CD4-positive, alpha-beta T cell (primary cell): Measurements from ENCODE around the gene MAST3. TPM values are rescaled to one million over a fixed set of nuclear protein-coding genes. Genes with fewer than 3 reads are reported as not detected.

ENCODE experiments used
- ATAC-seq: fragments of 200-7000 bp; cut with Tn5 transposase; one replicate; pipeline ENCODE4 v1.10.0; 2022; ENCODE audit warnings: mild to moderate bottlenecking; ENCODE audit not compliant: poor library complexity
- CTCF ChIA-PET: fragments of 350-600 bp; sonication (Branson Sonifier 250); formaldehyde crosslinking; loops from one replicate; lab custom pipeline; 2021; ENCODE audit warnings: antibody characterized with exemption, inconsistent platforms; lab: Charles Lee
- POLR2A ChIA-PET: fragments of 350-600 bp; sonication (Branson Sonifier 250); formaldehyde crosslinking; loops from one replicate; lab custom pipeline; 2021; ENCODE audit warnings: antibody characterized with exemption, inconsistent platforms; lab: Charles Lee
- DNase-seq, 14 experiments: peaks; one replicate each; pipeline ENCODE4 v3.0.0-alpha.2; 2013 to 2020; ENCODE audit warnings: mixed read lengths in 2 of 14
- H3K27ac ChIP-seq, 2 donors: one replicate each; pipeline versions ENCODE4 v1.5.1 to v1.7.0; 2013; ENCODE audit warnings: low read length in 2 of 2, low read depth in 1 of 2, mild to moderate bottlenecking in 1 of 2
- H3K27me3 ChIP-seq, 2 experiments: 1 replicate in 1 of 2; 2 replicates in 1 of 2; pipeline versions ENCODE4 v1.6.1 to v1.7.0; 2013; ENCODE audit warnings: low read length in 2 of 2, control low read depth in 1 of 2, mild to moderate bottlenecking in 1 of 2, moderate library complexity in 1 of 2; ENCODE audit not compliant: insufficient read depth in 2 of 2, control insufficient read depth in 1 of 2
- H3K36me3 ChIP-seq: one replicate; pipeline ENCODE4 v1.6.1; 2013; ENCODE audit warnings: low read length, control low read depth; ENCODE audit not compliant: insufficient read depth
- H3K4me1 ChIP-seq: one replicate; pipeline ENCODE4 v1.6.1; 2013; ENCODE audit warnings: low read length, control low read depth; ENCODE audit not compliant: insufficient read depth
- H3K4me3 ChIP-seq: one replicate; pipeline ENCODE4 v1.5.1; 2013; ENCODE audit warnings: mild to moderate bottlenecking, low read length, moderate library complexity
- H3K9me3 ChIP-seq, 2 experiments: 1 replicate in 1 of 2; 2 replicates in 1 of 2; pipeline versions ENCODE4 v1.6.1 to v1.7.0; 2013; ENCODE audit warnings: low read length in 2 of 2, mild to moderate bottlenecking in 2 of 2, control low read depth in 1 of 2, moderate library complexity in 1 of 2; ENCODE audit not compliant: control insufficient read depth in 1 of 2, insufficient read depth in 1 of 2
- H3K27ac Mint-ChIP-seq: one replicate; pipeline ENCODE4 v1.8.0; 2020; ENCODE audit warnings: mixed read lengths
- H3K27me3 Mint-ChIP-seq: one replicate; pipeline ENCODE4 v1.8.0; 2021; ENCODE audit warnings: mixed read lengths
- H3K36me3 Mint-ChIP-seq: one replicate; pipeline ENCODE4 v1.8.0; 2021; ENCODE audit warnings: low read depth, mixed read lengths
- H3K4me1 Mint-ChIP-seq: one replicate; pipeline ENCODE4 v1.8.0; 2021; ENCODE audit warnings: low read depth, mixed read lengths
- H3K4me3 Mint-ChIP-seq: one replicate; pipeline ENCODE4 v1.8.0; 2020; ENCODE audit warnings: mild to moderate bottlenecking, mixed read lengths
- H3K9me3 Mint-ChIP-seq: one replicate; pipeline ENCODE4 v1.8.0; 2020; ENCODE audit warnings: mixed read lengths
- intact Hi-C, 2 experiments: fragments of 100-400 bp; cut with DNase I in 1 of 2; cut with micrococcal nuclease in 1 of 2; formaldehyde crosslinking; loops; one replicate each; pipeline versions ENCODE4 v1.15.1 to v1.9.0; 2023 to 2025; cut with DNase I, micrococcal nuclease
- total RNA-seq, 174 experiments: library from RNA in 2 of 174; stranded (reverse) in 2 of 174; gene quantifications; one replicate each; pipeline ENCODE4 v1.2.3 and lab custom pipeline; 2021 to 2026
- TF ChIP-seq, protein P1 (sequence below): fragments of 200-600 bp; IDR thresholded peaks from one replicate; pipeline ENCODE4 v1.8.0; 2022; ENCODE audit warnings: antibody characterized with exemption, mild to moderate bottlenecking

Gene MAST3
- total RNA-seq, 2 experiments from 2014 or later, result 16.1 to 16.4 TPM

DNA sequence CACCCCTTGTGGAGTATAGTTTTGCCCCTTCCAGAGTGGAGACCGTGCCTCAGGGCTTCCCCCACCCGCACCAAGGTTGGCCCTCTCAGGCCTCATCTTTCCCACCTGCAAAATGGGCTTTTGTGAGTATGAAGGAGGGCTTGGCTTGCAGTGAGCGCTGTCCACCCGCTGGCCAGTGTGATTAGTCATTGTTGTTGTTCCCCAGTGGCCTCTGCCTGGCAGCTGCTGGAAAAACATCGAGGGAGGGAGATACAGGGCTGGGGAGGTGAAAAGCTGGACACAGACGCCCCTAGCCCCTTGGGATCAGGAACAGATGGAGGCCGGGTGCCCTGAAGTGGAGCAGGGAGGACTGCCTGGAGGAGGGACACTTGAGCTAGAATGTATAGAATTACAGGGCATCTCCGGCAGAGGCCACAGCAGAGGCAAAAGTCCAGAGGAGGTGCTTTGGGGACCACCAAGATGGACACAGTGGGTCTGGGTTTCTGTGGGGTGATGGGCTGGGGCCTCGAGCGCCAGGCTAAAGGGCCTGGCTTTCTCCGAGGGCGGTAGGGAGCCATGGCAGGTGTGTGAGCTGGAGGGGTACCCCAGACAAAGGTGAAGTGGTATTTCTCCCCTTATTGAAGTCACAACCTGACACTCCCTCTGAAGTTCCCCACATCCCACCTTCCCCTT, 6.9 kb upstream of the MAST3 start:
- no peaks in the 10 kb centered on the region for H3K9me3 ChIP-seq
- Mint-ChIP-seq H3K4me1 (peaks cover 61% of the 10 kb centered on the region), H3K27me3 (no peaks in the 10 kb centered on the region), H3K4me3 (peak overlapping the region; percentile 82), H3K9me3 (no peaks in the 10 kb centered on the region), H3K27ac (peak overlapping the region; percentile 98), H3K36me3 (peaks cover 9% of the 10 kb centered on the region)
- intact Hi-C loops, result no loop called here
- no peak overlapping the region for H3K4me3 ChIP-seq
- peaks cover 72% of the 10 kb centered on the region for H3K4me1 ChIP-seq
- POLR2A ChIA-PET, result interaction anchor here (0.9 to 7.9 kb wide), 15 partner anchors 17 to 232 kb away, joined by 3 to 99 read pairs (median 6); partner anchors contain the start of genes CCDC124, JUND, LSM4 and MPV17L2
- DNase-seq (peak in 1 of 14 experiments; percentile 44), ATAC-seq (no peak)
- no peaks in the 10 kb centered on the region for H3K27me3 ChIP-seq
- peak overlapping the region; percentile 74 to 93 for H3K27ac ChIP-seq
- H3K36me3 ChIP-seq, result no peaks in the 10 kb centered on the region
- CTCF ChIA-PET, result interaction anchor here (1.8 to 2.8 kb wide), 2 partner anchors 27 to 62 kb away, joined by 9 to 10 read pairs; partner anchors contain the start of gene PIK3R2
- TF ChIP-seq, protein P1, sequence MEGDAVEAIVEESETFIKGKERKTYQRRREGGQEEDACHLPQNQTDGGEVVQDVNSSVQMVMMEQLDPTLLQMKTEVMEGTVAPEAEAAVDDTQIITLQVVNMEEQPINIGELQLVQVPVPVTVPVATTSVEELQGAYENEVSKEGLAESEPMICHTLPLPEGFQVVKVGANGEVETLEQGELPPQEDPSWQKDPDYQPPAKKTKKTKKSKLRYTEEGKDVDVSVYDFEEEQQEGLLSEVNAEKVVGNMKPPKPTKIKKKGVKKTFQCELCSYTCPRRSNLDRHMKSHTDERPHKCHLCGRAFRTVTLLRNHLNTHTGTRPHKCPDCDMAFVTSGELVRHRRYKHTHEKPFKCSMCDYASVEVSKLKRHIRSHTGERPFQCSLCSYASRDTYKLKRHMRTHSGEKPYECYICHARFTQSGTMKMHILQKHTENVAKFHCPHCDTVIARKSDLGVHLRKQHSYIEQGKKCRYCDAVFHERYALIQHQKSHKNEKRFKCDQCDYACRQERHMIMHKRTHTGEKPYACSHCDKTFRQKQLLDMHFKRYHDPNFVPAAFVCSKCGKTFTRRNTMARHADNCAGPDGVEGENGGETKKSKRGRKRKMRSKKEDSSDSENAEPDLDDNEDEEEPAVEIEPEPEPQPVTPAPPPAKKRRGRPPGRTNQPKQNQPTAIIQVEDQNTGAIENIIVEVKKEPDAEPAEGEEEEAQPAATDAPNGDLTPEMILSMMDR, result no peak

DNA sequence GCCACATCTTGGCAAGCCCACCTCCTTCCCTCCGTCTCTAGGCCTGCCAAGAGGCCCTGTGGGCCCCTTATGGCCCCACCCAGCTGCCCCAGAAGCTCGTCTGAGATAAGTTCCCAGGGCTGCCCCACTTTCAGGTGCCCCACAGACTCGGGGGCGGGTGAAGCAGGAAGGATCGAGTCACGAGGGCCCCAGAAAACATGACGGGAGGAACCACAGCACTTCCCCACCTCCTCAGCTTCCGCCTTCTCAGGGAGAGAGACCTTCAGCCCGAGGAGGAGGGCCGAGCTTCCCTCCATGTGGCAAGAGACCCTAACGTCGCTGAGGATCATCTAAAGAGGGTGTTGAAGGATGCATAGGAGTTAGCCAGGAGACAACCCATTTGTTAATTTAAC, 6.4 kb upstream of the MAST3 start:
- Histone ChIP-seq H3K27ac (peak overlapping the region; percentile 74 to 93), H3K36me3 (no peaks in the 10 kb centered on the region), H3K9me3 (no peaks in the 10 kb centered on the region), H3K4me1 (peaks cover 67% of the 10 kb centered on the region), H3K27me3 (no peaks in the 10 kb centered on the region), H3K4me3 (no peak overlapping the region)
- Mint-ChIP-seq H3K9me3 (no peaks in the 10 kb centered on the region), H3K36me3 (peaks cover 9% of the 10 kb centered on the region), H3K27me3 (no peaks in the 10 kb centered on the region), H3K27ac (peak overlapping the region; percentile 98), H3K4me1 (peaks cover 58% of the 10 kb centered on the region), H3K4me3 (peak overlapping the region; percentile 82)
- intact Hi-C loops, result no loop called here
- ATAC-seq (peak; percentile 69), DNase-seq (peak; percentile 55 to 94 (median 74))
- CTCF ChIA-PET, result interaction anchor here (0.9 to 2.8 kb wide), 4 partner anchors 22 to 188 kb away, joined by 3 to 10 read pairs (median 7); partner anchors contain the start of gene PIK3R2
- POLR2A ChIA-PET, result interaction anchor here (0.9 to 7.9 kb wide), 15 partner anchors 17 to 231 kb away, joined by 3 to 99 read pairs (median 6); partner anchors contain the start of genes CCDC124, JUND, LSM4 and MPV17L2
- TF ChIP-seq, protein P1, result no peak

DNA sequence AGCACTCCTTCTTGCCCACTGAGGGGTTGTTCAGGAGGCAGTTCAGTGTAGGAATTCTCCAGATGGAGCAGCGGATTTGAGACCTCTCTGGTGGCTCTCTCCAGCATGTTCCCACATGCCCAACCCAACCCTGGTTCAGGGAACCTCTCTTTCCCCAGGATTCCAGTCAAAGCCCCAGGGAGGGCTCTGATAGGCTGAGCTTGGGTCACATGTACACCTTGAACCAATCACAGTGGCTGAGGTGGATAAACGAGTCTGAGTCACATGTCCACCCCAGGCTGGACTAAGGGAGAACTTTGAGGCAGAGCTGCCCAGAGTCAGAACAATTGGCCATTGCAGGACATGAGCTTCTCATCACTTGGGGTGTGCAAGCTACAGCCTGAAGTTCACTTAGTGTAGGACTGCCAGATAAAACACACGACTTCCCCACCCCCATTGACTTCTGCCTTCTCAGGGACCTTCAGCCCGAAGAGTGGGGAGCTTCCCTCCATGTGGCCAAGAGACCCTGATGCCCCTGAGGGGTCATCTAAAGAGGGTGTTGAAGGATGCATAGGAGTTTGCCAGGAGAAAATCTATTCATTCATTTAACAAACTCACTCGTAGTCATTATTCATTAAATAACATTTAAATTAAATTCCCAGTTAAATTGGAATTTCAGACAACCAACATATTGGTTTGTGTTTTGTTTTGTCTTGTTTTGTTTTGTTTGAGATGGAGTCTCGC, 4.0 kb upstream of the MAST3 start:
- no peaks in the 10 kb centered on the region for H3K27me3 ChIP-seq
- intact Hi-C loops, result no loop called here
- H3K4me1 ChIP-seq, result peaks cover 60% of the 10 kb centered on the region
- no peak overlapping the region for H3K4me3 ChIP-seq
- H3K4me1 Mint-ChIP-seq, result peaks cover 48% of the 10 kb centered on the region
- H3K9me3 Mint-ChIP-seq, result no peaks in the 10 kb centered on the region
- ChIA-PET CTCF (interaction anchor here (0.6 kb wide), 1 partner anchor 267 kb away, joined by 3 read pairs; no protein-coding TSS in a partner anchor), POLR2A (interaction anchor here (1.5 to 7.9 kb wide), 2 partner anchors 15 to 93 kb away, joined by 3 to 99 read pairs; no protein-coding TSS in a partner anchor)
- no peaks in the 10 kb centered on the region for H3K9me3 ChIP-seq
- peak in 1 of 14 experiments; percentile 45 for DNase-seq
- no peaks in the 10 kb centered on the region for H3K36me3 ChIP-seq
- peaks cover 3% of the 10 kb centered on the region for H3K36me3 Mint-ChIP-seq
- TF ChIP-seq, protein P1, result no peak
- no peak overlapping the region for H3K4me3 Mint-ChIP-seq
- peak overlapping the region in 1 of 2 donors; percentile 7 for H3K27ac ChIP-seq
- ATAC-seq, result no peak
- no peaks in the 10 kb centered on the region for H3K27me3 Mint-ChIP-seq
- peak overlapping the region; percentile 82 for H3K27ac Mint-ChIP-seq
